H9 (cell line): ENCODE results near the gene LONP2. TPM values are rescaled to one million over a fixed set of nuclear protein-coding genes. Genes with fewer than 3 reads are reported as not detected.

Source experiments
- DNase-seq: peaks from one replicate; pipeline ENCODE4 v3.0.0-alpha.2; 2017
- H2AFZ ChIP-seq: one replicate; pipeline ENCODE4 v1.6.1; 2013; ENCODE audit warnings: mild to moderate bottlenecking, low read length, control low read depth, moderate library complexity
- H2AK5ac ChIP-seq: 2 replicates; pipeline ENCODE4 v1.6.1; 2013; ENCODE audit warnings: low read length, control low read depth, mixed read lengths; ENCODE audit not compliant: insufficient read length
- H2BK120ac ChIP-seq: one replicate; pipeline ENCODE4 v1.6.1; 2013; ENCODE audit warnings: low read depth, mild to moderate bottlenecking, low read length, control low read depth, inconsistent platforms; ENCODE audit not compliant: poor library complexity, severe bottlenecking
- H2BK12ac ChIP-seq: 2 replicates; pipeline ENCODE4 v1.6.1; 2013; ENCODE audit warnings: low read length, control low read depth, mixed read lengths, low read depth; ENCODE audit not compliant: insufficient read length
- H2BK15ac ChIP-seq: 2 replicates; pipeline ENCODE4 v1.6.1; 2013; ENCODE audit warnings: low read depth, low read length, control low read depth
- H2BK20ac ChIP-seq: one replicate; pipeline ENCODE4 v1.6.1; 2013; ENCODE audit warnings: low read depth, mild to moderate bottlenecking, low read length, control low read depth, inconsistent platforms; ENCODE audit not compliant: poor library complexity, severe bottlenecking
- H2BK5ac ChIP-seq: 2 replicates; pipeline ENCODE4 v1.6.1; 2013; ENCODE audit warnings: low read length, control low read depth, mixed read lengths; ENCODE audit not compliant: insufficient read length
- H3K14ac ChIP-seq: 2 replicates; pipeline ENCODE4 v1.6.1; 2013; ENCODE audit warnings: low read length, control low read depth; ENCODE audit not compliant: insufficient read depth
- H3K18ac ChIP-seq: 2 replicates; pipeline ENCODE4 v1.6.1; 2013; ENCODE audit warnings: low read depth, mild to moderate bottlenecking, mixed read lengths, low read length, control low read depth; ENCODE audit not compliant: insufficient read length
- H3K23ac ChIP-seq: 2 replicates; pipeline ENCODE4 v1.6.1; 2013; ENCODE audit warnings: low read length, control low read depth, mixed read lengths, low read depth; ENCODE audit not compliant: insufficient read length
- H3K23me2 ChIP-seq: 2 replicates; pipeline ENCODE4 v1.6.1; 2013; ENCODE audit warnings: low read depth, mild to moderate bottlenecking, mixed read lengths, low read length, control low read depth; ENCODE audit not compliant: insufficient read length, poor library complexity, severe bottlenecking
- H3K27ac ChIP-seq: 2 replicates; pipeline ENCODE4 v1.5.1; 2013; ENCODE audit warnings: low read length, control low read depth, mixed read lengths, low read depth; ENCODE audit not compliant: insufficient read length
- H3K27me3 ChIP-seq: 2 replicates; pipeline ENCODE4 v1.6.1; 2013; ENCODE audit warnings: low read length, control low read depth, inconsistent platforms; ENCODE audit not compliant: insufficient read depth
- H3K4ac ChIP-seq: 2 replicates; pipeline ENCODE4 v1.6.1; 2013; ENCODE audit warnings: low read depth, mild to moderate bottlenecking, control low read depth, inconsistent platforms, low read length, moderate library complexity
- H3K4me1 ChIP-seq: 2 replicates; pipeline ENCODE4 v1.6.1; 2013; ENCODE audit warnings: low read length, control low read depth, inconsistent platforms; ENCODE audit not compliant: insufficient read depth
- H3K4me2 ChIP-seq: 2 replicates; pipeline ENCODE4 v1.6.1; 2013; ENCODE audit warnings: low read length, control low read depth, mixed read lengths; ENCODE audit not compliant: insufficient read length, insufficient read depth
- H3K56ac ChIP-seq: 2 replicates; pipeline ENCODE4 v1.6.1; 2013; ENCODE audit warnings: low read depth, mild to moderate bottlenecking, mixed read lengths, low read length, control low read depth; ENCODE audit not compliant: insufficient read length
- H3K79me1 ChIP-seq: 2 replicates; pipeline ENCODE4 v1.6.1; 2013; ENCODE audit warnings: low read depth, mild to moderate bottlenecking, moderate library complexity, low read length, control low read depth, inconsistent platforms; ENCODE audit not compliant: insufficient read depth, poor library complexity, severe bottlenecking
- H3K79me2 ChIP-seq: 2 replicates; pipeline ENCODE4 v1.6.1; 2013; ENCODE audit warnings: low read length, control low read depth, inconsistent platforms; ENCODE audit not compliant: insufficient read depth
- H3K9ac ChIP-seq: 2 replicates; pipeline ENCODE4 v1.6.1; 2013; ENCODE audit warnings: low read length, control low read depth, mixed read lengths; ENCODE audit not compliant: insufficient read length; ENCODE audit errors: extremely low read depth
- H3K9me3 ChIP-seq: one replicate; pipeline ENCODE4 v1.6.1; 2013; ENCODE audit warnings: low read depth, low read length, inconsistent platforms; ENCODE audit not compliant: control insufficient read depth
- H3T11ph ChIP-seq: one replicate; pipeline ENCODE4 v1.6.1; 2013; ENCODE audit warnings: mild to moderate bottlenecking, low read length, control low read depth, inconsistent platforms
- H4K20me1 ChIP-seq: one replicate; pipeline ENCODE4 v1.6.1; 2013; ENCODE audit not compliant: control insufficient read depth, insufficient read length, insufficient read depth
- H4K5ac ChIP-seq: 2 replicates; pipeline ENCODE4 v1.6.1; 2013; ENCODE audit warnings: low read depth, mild to moderate bottlenecking, mixed read lengths, low read length, control low read depth; ENCODE audit not compliant: insufficient read length
- H4K8ac ChIP-seq: replicated peaks from 2 replicates; pipeline ENCODE4 v1.6.1; 2013; ENCODE audit warnings: low read length, control low read depth, mixed read lengths, low read depth; ENCODE audit not compliant: insufficient read length
- H4K91ac ChIP-seq: 2 replicates; pipeline ENCODE4 v1.6.1; 2013; ENCODE audit warnings: low read depth, mild to moderate bottlenecking, moderate library complexity, mixed read lengths, low read length, control low read depth; ENCODE audit not compliant: insufficient read length
- H3K27ac Mint-ChIP-seq, 3 experiments: 2 replicates in 2 of 3; 3 replicates in 1 of 3; pipeline ENCODE4 v1.8.0; 2020 to 2021; ENCODE audit warnings: mixed read lengths in 3 of 3, mild to moderate bottlenecking in 1 of 3, moderate library complexity in 1 of 3
- H3K27me3 Mint-ChIP-seq: 2 replicates; pipeline ENCODE4 v1.8.0; 2021; ENCODE audit warnings: low read depth, mild to moderate bottlenecking, moderate library complexity, mixed read lengths
- H3K36me3 Mint-ChIP-seq, 3 experiments: 2 replicates in 2 of 3; 3 replicates in 1 of 3; pipeline ENCODE4 v1.8.0; 2020 to 2021; ENCODE audit warnings: low read depth in 3 of 3, mixed read lengths in 3 of 3; ENCODE audit not compliant: insufficient read depth in 1 of 3
- H3K4me1 Mint-ChIP-seq, 2 experiments: 2 replicates each; pipeline ENCODE4 v1.8.0; 2020; ENCODE audit warnings: mixed read lengths in 2 of 2
- H3K4me3 Mint-ChIP-seq, 2 experiments: 2 replicates in 1 of 2; 3 replicates in 1 of 2; pipeline ENCODE4 v1.8.0; 2020 to 2021; ENCODE audit warnings: mild to moderate bottlenecking in 2 of 2, mixed read lengths in 2 of 2, moderate library complexity in 1 of 2
- H3K9me3 Mint-ChIP-seq, 2 experiments: 2 replicates in 1 of 2; 3 replicates in 1 of 2; pipeline ENCODE4 v1.8.0; 2020; ENCODE audit warnings: mild to moderate bottlenecking in 2 of 2, mixed read lengths in 2 of 2, moderate library complexity in 1 of 2
- WGBS: extraction: QIAGEN DNeasy Blood & Tissue Kit; methylation state at CpG from one replicate; pipeline ENCODE4 v1.1.7; 2013; ENCODE audit warnings: missing lambda C conversion rate, low lambda C conversion rate, mixed read lengths; ENCODE audit not compliant: insufficient read length; ENCODE audit errors: extremely low coverage; 5-methylcytosine and 5-hydroxymethylcytosine counted together
- total RNA-seq: library from RNA; stranded (reverse); gene quantifications from 2 replicates; pipeline ENCODE4 v1.2.1, GENCODE V29; 2021
- TF ChIP-seq, protein P1 (sequence below): fragments of 200-600 bp; sonication (generic); conservative IDR thresholded peaks from 3 replicates; pipeline ENCODE4 v1.8.0; 2021; ENCODE audit warnings: antibody characterized with exemption, mild to moderate bottlenecking

Gene LONP2
- total RNA-seq, 1 experiment from 2014 or later, result 27.8 TPM

DNA sequence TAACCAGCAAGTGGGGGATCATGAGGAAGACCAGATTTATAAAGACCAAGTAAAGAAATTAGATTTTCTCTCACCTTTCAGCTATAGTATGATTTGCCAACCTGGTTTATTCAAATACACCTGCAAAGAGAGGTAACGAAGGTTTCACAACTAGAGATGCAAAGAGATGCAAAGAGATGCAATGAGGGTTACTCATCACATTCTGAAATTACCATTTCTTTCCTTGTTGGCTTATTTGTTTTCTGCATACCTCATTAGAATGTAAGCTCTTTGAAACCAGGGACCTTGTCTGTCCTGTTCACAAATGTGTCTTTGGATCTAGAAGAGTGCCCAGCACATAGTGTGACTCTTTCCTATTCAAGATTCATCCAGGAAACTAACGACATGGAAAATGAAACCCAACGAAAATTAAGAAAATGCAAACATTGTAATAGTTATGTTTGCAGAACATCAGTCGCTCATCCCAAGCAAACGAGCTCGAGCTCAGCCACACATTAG is 9.0 kb upstream of the LONP2 start:
- H3K36me3 Mint-ChIP-seq, result no peaks in the 10 kb centered on the region
- Histone ChIP-seq H3K27ac (no peak overlapping the region), H3K23ac (no peak overlapping the region), H2BK20ac (no peak overlapping the region), H4K5ac (no peak overlapping the region), H3K18ac (no peak overlapping the region), H2BK120ac (no peak overlapping the region), H2AK5ac (no peak overlapping the region), H3K4me1 (no peaks in the 10 kb centered on the region; the same call in 1 of the 2 replicates), H3K9ac (no peak overlapping the region), H2BK5ac (no peak overlapping the region), H2AFZ (no peak overlapping the region), H2BK15ac (no peak overlapping the region), H3T11ph (no peak overlapping the region), H3K14ac (no peak overlapping the region), H3K9me3 (no peaks in the 10 kb centered on the region), H2BK12ac (no peak overlapping the region), H3K4me2 (no peak overlapping the region), H4K20me1 (no peaks in the 10 kb centered on the region), H3K56ac (no peak overlapping the region), H3K23me2 (no peaks in the 10 kb centered on the region), H4K8ac (no peak overlapping the region), H3K79me2 (no peaks in the 10 kb centered on the region), H3K79me1 (no peaks in the 10 kb centered on the region), H3K4ac (no peak overlapping the region), H3K27me3 (no peaks in the 10 kb centered on the region), H4K91ac (no peak overlapping the region)
- H3K4me1 Mint-ChIP-seq, result peaks cover 0 to 16% of the 10 kb centered on the region in 2 experiments; a peak in 2 of 4 replicates
- TF ChIP-seq, protein P1, sequence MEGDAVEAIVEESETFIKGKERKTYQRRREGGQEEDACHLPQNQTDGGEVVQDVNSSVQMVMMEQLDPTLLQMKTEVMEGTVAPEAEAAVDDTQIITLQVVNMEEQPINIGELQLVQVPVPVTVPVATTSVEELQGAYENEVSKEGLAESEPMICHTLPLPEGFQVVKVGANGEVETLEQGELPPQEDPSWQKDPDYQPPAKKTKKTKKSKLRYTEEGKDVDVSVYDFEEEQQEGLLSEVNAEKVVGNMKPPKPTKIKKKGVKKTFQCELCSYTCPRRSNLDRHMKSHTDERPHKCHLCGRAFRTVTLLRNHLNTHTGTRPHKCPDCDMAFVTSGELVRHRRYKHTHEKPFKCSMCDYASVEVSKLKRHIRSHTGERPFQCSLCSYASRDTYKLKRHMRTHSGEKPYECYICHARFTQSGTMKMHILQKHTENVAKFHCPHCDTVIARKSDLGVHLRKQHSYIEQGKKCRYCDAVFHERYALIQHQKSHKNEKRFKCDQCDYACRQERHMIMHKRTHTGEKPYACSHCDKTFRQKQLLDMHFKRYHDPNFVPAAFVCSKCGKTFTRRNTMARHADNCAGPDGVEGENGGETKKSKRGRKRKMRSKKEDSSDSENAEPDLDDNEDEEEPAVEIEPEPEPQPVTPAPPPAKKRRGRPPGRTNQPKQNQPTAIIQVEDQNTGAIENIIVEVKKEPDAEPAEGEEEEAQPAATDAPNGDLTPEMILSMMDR, result no peak
- no peak overlapping the region for H3K27ac Mint-ChIP-seq
- peaks cover 4% of the 10 kb centered on the region in 2 experiments for H3K9me3 Mint-ChIP-seq
- no peak overlapping the region for H3K4me3 Mint-ChIP-seq
- DNase-seq, result no peak
- no peaks in the 10 kb centered on the region; the same call in 1 of the 2 replicates for H3K27me3 Mint-ChIP-seq
- WGBS, result no CpG with 5 or more reads among the region's 6 CpGs
